ENCODE measurements around the gene POU6F1.

POU6F1 gene

DNA sequence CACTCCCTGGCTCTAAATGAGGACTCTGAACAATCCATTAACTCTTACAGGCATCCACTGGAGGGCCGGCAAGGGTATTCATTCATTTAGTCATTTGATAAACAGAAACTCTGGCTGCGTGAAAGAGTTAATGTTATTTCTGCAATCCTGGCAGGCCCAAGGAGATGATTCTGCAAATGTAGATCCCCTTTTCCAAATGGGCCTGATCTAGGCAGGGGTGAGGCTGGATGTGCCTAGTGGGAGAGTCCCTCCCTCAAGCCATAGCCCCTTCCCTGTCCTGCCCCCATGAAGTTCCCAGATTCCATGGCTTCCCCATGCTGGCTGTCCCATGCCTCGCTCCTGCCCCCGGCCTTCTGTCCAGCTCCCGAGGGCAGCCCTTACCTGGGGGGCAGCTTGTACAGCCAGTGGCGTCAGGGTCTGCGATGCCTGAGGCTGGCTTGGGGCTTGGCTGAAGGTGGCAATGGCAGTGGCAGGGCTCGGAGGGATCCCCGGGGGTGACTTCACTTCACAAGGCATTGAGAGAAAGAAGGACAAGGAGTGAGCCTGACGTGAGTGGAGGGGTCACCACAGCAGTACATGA is 18.4 kb downstream of the POU6F1 start:
- no peak for TF ChIP-seq FOXP2 (optimal IDR thresholded peaks at IDR 0.05; ENCODE audit: borderline replicate concordance, extremely low read depth, extremely low read length, insufficient read depth)

DNA sequence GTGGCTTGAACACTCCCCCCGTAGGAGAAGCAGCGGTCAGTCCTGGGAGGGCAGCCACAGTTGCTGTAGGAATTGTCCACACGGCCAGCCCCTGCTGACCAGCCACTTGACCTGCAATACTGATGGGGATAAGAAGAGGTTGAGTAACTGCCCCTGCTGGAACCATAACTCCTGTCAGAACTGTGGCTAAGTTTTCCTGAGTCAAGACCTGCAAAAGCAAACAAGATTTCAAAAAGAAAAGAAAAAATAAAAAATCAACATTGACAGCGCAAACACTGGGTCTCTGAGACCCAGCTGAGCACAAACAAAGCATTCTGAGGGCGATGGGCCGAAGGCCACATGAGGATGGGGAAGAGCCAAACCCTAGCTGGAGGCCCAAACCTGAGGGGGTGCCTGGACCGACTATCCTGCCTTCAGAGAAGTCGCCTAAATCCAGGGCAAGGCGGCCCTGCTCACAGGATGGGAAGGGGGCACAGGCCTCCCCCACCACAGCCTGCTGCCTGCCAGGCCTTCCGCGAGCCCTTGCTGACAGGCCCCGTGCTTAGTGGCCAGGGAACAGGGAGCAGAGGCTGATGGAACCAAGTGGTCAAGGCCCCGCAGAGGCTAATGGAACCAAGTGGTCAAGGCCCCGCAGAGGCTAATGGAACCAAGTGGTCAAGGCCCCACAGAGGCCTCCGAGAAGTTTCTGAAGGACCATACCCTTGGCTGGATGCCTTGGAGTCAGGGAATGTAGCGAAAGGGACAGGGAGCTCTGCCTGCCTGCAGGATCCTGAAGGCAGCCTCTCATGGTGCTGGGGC is 19.1 kb downstream of the POU6F1 start:
- TF ChIP-seq FOXP2 (optimal IDR thresholded peaks at IDR 0.05; ENCODE audit: borderline replicate concordance, extremely low read depth, extremely low read length, insufficient read depth) (no peak), TAF1 (IDR thresholded peaks at IDR 0.05; ENCODE audit: borderline replicate concordance, insufficient read depth, low read length) (no peak), POLR2AphosphoS5 (IDR thresholded peaks at IDR 0.05; ENCODE audit: low read depth, low read length) (no peak), SIN3A (IDR thresholded peaks at IDR 0.05; ENCODE audit: borderline replicate concordance, insufficient read depth, low read length) (no peak)
- TF ChIP-seq, protein P1, sequence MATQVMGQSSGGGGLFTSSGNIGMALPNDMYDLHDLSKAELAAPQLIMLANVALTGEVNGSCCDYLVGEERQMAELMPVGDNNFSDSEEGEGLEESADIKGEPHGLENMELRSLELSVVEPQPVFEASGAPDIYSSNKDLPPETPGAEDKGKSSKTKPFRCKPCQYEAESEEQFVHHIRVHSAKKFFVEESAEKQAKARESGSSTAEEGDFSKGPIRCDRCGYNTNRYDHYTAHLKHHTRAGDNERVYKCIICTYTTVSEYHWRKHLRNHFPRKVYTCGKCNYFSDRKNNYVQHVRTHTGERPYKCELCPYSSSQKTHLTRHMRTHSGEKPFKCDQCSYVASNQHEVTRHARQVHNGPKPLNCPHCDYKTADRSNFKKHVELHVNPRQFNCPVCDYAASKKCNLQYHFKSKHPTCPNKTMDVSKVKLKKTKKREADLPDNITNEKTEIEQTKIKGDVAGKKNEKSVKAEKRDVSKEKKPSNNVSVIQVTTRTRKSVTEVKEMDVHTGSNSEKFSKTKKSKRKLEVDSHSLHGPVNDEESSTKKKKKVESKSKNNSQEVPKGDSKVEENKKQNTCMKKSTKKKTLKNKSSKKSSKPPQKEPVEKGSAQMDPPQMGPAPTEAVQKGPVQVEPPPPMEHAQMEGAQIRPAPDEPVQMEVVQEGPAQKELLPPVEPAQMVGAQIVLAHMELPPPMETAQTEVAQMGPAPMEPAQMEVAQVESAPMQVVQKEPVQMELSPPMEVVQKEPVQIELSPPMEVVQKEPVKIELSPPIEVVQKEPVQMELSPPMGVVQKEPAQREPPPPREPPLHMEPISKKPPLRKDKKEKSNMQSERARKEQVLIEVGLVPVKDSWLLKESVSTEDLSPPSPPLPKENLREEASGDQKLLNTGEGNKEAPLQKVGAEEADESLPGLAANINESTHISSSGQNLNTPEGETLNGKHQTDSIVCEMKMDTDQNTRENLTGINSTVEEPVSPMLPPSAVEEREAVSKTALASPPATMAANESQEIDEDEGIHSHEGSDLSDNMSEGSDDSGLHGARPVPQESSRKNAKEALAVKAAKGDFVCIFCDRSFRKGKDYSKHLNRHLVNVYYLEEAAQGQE (IDR thresholded peaks at IDR 0.05; ENCODE audit: insufficient read depth in 1 of 2, low read depth in 2 of 2, low read length in 2 of 2) = no peak

DNA sequence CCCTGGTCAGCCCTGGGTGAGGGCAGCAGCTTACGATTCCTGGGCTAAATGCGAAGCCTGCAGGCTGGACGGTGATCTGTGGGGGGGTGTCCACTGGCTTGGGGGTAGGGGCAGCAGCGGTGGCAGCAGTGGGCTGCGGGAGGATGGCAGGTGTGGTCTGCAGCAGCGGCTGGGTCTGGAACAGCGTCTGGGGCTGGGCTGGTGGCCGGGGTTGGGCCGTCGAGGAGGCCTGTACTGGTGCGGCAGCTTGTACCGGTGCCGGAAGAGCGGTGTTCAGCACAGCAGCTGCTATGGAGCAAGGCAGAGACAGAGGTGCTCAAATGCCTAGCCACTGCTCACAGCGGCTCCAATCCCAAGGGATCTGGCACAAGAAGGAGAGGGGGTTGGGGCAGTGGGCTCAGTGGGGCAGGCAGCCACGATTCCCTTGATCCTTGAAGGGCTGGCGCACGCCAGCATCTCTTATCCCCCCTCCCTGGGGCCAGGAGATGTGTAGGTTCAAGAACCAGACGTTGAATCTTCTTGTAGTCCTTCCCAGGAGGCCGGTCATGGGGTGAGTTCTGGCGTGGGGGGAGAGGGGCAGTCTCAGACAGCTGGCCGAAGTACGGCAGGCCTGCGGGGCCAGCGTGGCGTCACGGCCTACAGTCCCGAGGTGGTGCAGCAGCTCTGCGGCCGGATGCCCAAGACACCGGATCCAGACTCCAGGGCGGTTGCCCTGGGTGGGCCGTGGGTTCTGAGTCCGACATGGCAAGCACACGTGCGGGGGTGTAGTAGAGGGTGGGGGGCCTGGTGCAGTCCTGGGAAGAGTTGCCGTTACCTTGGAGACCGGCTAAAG is 19.9 kb downstream of the POU6F1 start:
- no peak for TF ChIP-seq POLR2AphosphoS5 (IDR thresholded peaks at IDR 0.05; ENCODE audit: low read depth, low read length)
- TF ChIP-seq SIN3A (IDR thresholded peaks at IDR 0.05; ENCODE audit: borderline replicate concordance, insufficient read depth, low read length) = no peak
- TF ChIP-seq FOXP2 (optimal IDR thresholded peaks at IDR 0.05; ENCODE audit: borderline replicate concordance, extremely low read depth, extremely low read length, insufficient read depth) = no peak
- TF ChIP-seq, protein P1 (IDR thresholded peaks at IDR 0.05; ENCODE audit: insufficient read depth in 1 of 2, low read depth in 2 of 2, low read length in 2 of 2) = no peak
- no peak for TF ChIP-seq TAF1 (IDR thresholded peaks at IDR 0.05; ENCODE audit: borderline replicate concordance, insufficient read depth, low read length)

DNA sequence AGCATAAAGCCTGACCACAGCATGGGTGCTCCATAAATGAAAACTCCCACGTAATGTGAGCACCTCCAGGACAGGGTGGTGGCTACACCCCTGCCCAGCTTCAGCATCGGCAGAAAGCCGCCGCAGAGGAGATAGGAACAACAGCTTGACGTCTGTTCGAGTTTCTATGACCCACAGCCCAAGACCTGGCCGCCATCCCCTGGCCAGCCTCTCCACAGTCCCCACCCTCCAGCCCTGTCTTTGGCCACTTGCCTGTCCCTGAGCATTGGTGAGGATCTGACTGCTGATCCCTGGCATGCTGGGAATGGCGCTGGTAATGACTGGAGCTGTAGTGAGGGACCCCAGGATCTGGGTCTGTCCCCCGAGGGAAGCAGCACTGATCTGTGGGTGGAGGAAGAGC is 21.3 kb downstream of the POU6F1 start:
- TF ChIP-seq TAF1 (IDR thresholded peaks at IDR 0.05; ENCODE audit: borderline replicate concordance, insufficient read depth, low read length) = no peak
- TF ChIP-seq SIN3A (IDR thresholded peaks at IDR 0.05; ENCODE audit: borderline replicate concordance, insufficient read depth, low read length) = no peak
- no peak for TF ChIP-seq POLR2AphosphoS5 (IDR thresholded peaks at IDR 0.05; ENCODE audit: low read depth, low read length)
- TF ChIP-seq, protein P1 (IDR thresholded peaks at IDR 0.05; ENCODE audit: insufficient read depth in 1 of 2, low read depth in 2 of 2, low read length in 2 of 2) = no peak
- no peak for TF ChIP-seq FOXP2 (optimal IDR thresholded peaks at IDR 0.05; ENCODE audit: borderline replicate concordance, extremely low read depth, extremely low read length, insufficient read depth)

DNA sequence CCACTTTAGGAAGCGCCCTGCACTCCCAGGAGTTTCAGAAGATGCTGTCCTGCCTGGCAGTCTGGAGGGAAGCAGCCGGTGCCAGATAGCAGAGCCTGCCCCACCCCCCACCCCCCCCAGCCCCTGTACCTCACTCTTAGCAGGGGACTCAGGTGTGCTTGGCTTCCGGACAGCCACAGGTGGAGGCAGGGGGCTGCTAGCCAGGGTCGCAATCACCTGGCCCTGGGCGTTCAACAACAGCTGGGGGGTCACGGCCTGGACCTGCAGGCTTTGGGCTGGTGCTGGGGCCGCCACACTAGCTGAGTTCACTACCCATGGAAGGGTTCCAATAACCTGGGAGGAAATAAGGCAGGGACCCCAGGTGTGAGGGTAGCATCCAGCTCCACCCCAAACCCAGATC is 22.0 kb downstream of the POU6F1 start:
- TF ChIP-seq FOXP2 (optimal IDR thresholded peaks at IDR 0.05; ENCODE audit: borderline replicate concordance, extremely low read depth, extremely low read length, insufficient read depth) (no peak), TAF1 (IDR thresholded peaks at IDR 0.05; ENCODE audit: borderline replicate concordance, insufficient read depth, low read length) (no peak), POLR2AphosphoS5 (IDR thresholded peaks at IDR 0.05; ENCODE audit: low read depth, low read length) (no peak), SIN3A (IDR thresholded peaks at IDR 0.05; ENCODE audit: borderline replicate concordance, insufficient read depth, low read length) (no peak)
- TF ChIP-seq, protein P1 (IDR thresholded peaks at IDR 0.05; ENCODE audit: insufficient read depth in 1 of 2, low read depth in 2 of 2, low read length in 2 of 2) = no peak
